SK-N-SH treated with all-trans-retinoic acid at 6 μM for 48 hours (cell line): ENCODE results near the gene GRID1.

Source experiments
- ATAC-seq: fragments of 200-7000 bp; cut with Tn5 transposase; 3 replicates; pipeline ENCODE4 v1.9.1; 2020; ENCODE audit warnings: mild to moderate bottlenecking, moderate library complexity
- ARNTL ChIP-seq: fragments of 450-650 bp; formaldehyde crosslinking; IDR thresholded peaks from 2 replicates; pipeline ENCODE4 v1.5.0; 2020; ENCODE audit warnings: low read depth, mild to moderate bottlenecking, moderate library complexity, borderline replicate concordance
- CREB5 ChIP-seq: fragments of 250-450 bp; sonication (Bioruptor Pico); IDR thresholded peaks from 2 replicates; pipeline ENCODE4 v1.5.1; 2020; ENCODE audit warnings: low read depth, mild to moderate bottlenecking, moderate library complexity
- CSDC2 ChIP-seq: fragments of 250-450 bp; sonication (Bioruptor Pico); IDR thresholded peaks from 2 replicates; pipeline ENCODE4 v1.5.0; 2020; ENCODE audit warnings: mild to moderate bottlenecking, moderate library complexity
- CSRNP3 ChIP-seq: fragments of 250-450 bp; sonication (Bioruptor Pico); IDR thresholded peaks from 2 replicates; pipeline ENCODE4 v1.5.1; 2021; ENCODE audit warnings: mild to moderate bottlenecking, moderate library complexity
- ESRRG ChIP-seq: fragments of 250-450 bp; sonication (Bioruptor Pico); IDR thresholded peaks from 2 replicates; pipeline ENCODE4 v1.6.1; 2021; ENCODE audit warnings: mild to moderate bottlenecking
- GLIS3 ChIP-seq: fragments of 250-450 bp; sonication (Bioruptor Pico); IDR thresholded peaks from 2 replicates; pipeline ENCODE4 v1.5.0; 2020; ENCODE audit warnings: mild to moderate bottlenecking, moderate library complexity
- OSR1 ChIP-seq: fragments of 250-450 bp; sonication (Bioruptor Pico); IDR thresholded peaks from 2 replicates; pipeline ENCODE4 v1.8.0; 2022; ENCODE audit warnings: moderate library complexity, mild to moderate bottlenecking, inconsistent platforms
- PATZ1 ChIP-seq: fragments of 250-450 bp; sonication (Bioruptor Pico); IDR thresholded peaks from 2 replicates; pipeline ENCODE4 v1.8.0; 2020; ENCODE audit warnings: mild to moderate bottlenecking, moderate library complexity, borderline replicate concordance
- POU6F1 ChIP-seq: fragments of 250-450 bp; sonication (Bioruptor Pico); IDR thresholded peaks from 2 replicates; pipeline ENCODE4 v1.8.0; 2021; ENCODE audit warnings: low read depth, mild to moderate bottlenecking, moderate library complexity, borderline replicate concordance
- PPARA ChIP-seq: fragments of 250-450 bp; sonication (Bioruptor Pico); IDR thresholded peaks from 2 replicates; pipeline ENCODE4 v1.5.0; 2020; ENCODE audit warnings: mild to moderate bottlenecking, borderline replicate concordance
- RARB ChIP-seq: fragments of 250-450 bp; sonication (Bioruptor Pico); IDR thresholded peaks from 2 replicates; pipeline ENCODE4 v1.8.0; 2021; ENCODE audit warnings: mild to moderate bottlenecking, moderate library complexity
- SNAI2 ChIP-seq: fragments of 250-450 bp; sonication (Bioruptor Pico); IDR thresholded peaks from 2 replicates; pipeline ENCODE4 v1.5.0; 2020; ENCODE audit warnings: mild to moderate bottlenecking, moderate library complexity
- TCF4 ChIP-seq: fragments of 250-450 bp; sonication (Bioruptor Pico); IDR thresholded peaks from 2 replicates; pipeline ENCODE4 v1.8.0; 2021; ENCODE audit warnings: mild to moderate bottlenecking, moderate library complexity, borderline replicate concordance
- TOX ChIP-seq: fragments of 250-450 bp; sonication (Bioruptor Pico); IDR thresholded peaks from 2 replicates; pipeline ENCODE4 v1.8.0; 2021; ENCODE audit warnings: mild to moderate bottlenecking, moderate library complexity, borderline replicate concordance
- TSHZ2 ChIP-seq: fragments of 250-450 bp; sonication (Bioruptor Pico); IDR thresholded peaks from 2 replicates; pipeline ENCODE4 v1.5.0; 2020; ENCODE audit warnings: mild to moderate bottlenecking, moderate library complexity
- ZC3H10 ChIP-seq: fragments of 250-450 bp; sonication (Bioruptor Pico); IDR thresholded peaks from 2 replicates; pipeline ENCODE4 v1.5.1; 2021; ENCODE audit warnings: mild to moderate bottlenecking, moderate library complexity
- ZFP3 ChIP-seq: fragments of 250-450 bp; sonication (Bioruptor Pico); IDR thresholded peaks from 2 replicates; pipeline ENCODE4 v1.5.0; 2020; ENCODE audit warnings: mild to moderate bottlenecking, moderate library complexity
- ZFP30 ChIP-seq: fragments of 450-650 bp; formaldehyde crosslinking; IDR thresholded peaks from 2 replicates; pipeline ENCODE4 v1.5.0; 2022; ENCODE audit warnings: mild to moderate bottlenecking, moderate library complexity
- ZNF565 ChIP-seq: fragments of 450-650 bp; formaldehyde crosslinking; conservative IDR thresholded peaks from 2 replicates; pipeline ENCODE4 v1.5.0; 2020; ENCODE audit warnings: low read depth, mild to moderate bottlenecking, moderate library complexity
- ZNF70 ChIP-seq: fragments of 450-650 bp; formaldehyde crosslinking; IDR thresholded peaks from 2 replicates; pipeline ENCODE4 v1.5.0; 2020; ENCODE audit warnings: mild to moderate bottlenecking, moderate library complexity
- ZNF8 ChIP-seq: fragments of 450-650 bp; formaldehyde crosslinking; IDR thresholded peaks from 2 replicates; pipeline ENCODE4 v1.5.0; 2020; ENCODE audit warnings: mild to moderate bottlenecking, moderate library complexity

GRID1 gene

GRCh38 chr10:86130737-86131475 lies 235.7 kb downstream of the GRID1 start:
- no peak for ATAC-seq
- TF ChIP-seq ESRRG (CRISPR knock-in tag) (no peak), ARNTL (CRISPR knock-in tag) (no peak), CSRNP3 (CRISPR knock-in tag) (no peak), PATZ1 (CRISPR knock-in tag) (no peak), ZNF565 (CRISPR knock-in tag) (no peak), ZNF70 (CRISPR knock-in tag) (no peak), TCF4 (no peak), POU6F1 (no peak), OSR1 (no peak), ZFP30 (CRISPR knock-in tag) (no peak), CREB5 (no peak), CSDC2 (CRISPR knock-in tag) (no peak), SNAI2 (no peak), ZC3H10 (CRISPR knock-in tag) (no peak), ZNF8 (no peak), GLIS3 (no peak), PPARA (CRISPR knock-in tag) (no peak), ZFP3 (no peak)

- ATAC-seq: no peak
- no peak for TF ChIP-seq ARNTL (CRISPR knock-in tag)
These were observed 236.6 kb downstream of the GRID1 start for GRCh38 chr10:86130041-86130440.

GRCh38 chr10:86128360-86128759 lies 238.2 kb downstream of the GRID1 start:
- ATAC-seq: no peak
- TF ChIP-seq ZC3H10 (CRISPR knock-in tag) (no peak), SNAI2 (no peak), TOX (CRISPR knock-in tag) (no peak), ARNTL (CRISPR knock-in tag) (no peak), ZNF70 (CRISPR knock-in tag) (no peak), RARB (CRISPR knock-in tag) (no peak), ZFP30 (CRISPR knock-in tag) (no peak), CSRNP3 (CRISPR knock-in tag) (no peak), ZNF8 (no peak), POU6F1 (no peak), ZFP3 (no peak), TSHZ2 (CRISPR knock-in tag) (no peak), ZNF565 (CRISPR knock-in tag) (no peak), PPARA (CRISPR knock-in tag) (no peak), CSDC2 (CRISPR knock-in tag) (no peak)
